ENCODE data around the gene RFTN2.

Gene RFTN2

GRCh38 chr2:197539734-197540133 is 135.7 kb downstream of the RFTN2 start:
- no peak for DNase-seq

DNA sequence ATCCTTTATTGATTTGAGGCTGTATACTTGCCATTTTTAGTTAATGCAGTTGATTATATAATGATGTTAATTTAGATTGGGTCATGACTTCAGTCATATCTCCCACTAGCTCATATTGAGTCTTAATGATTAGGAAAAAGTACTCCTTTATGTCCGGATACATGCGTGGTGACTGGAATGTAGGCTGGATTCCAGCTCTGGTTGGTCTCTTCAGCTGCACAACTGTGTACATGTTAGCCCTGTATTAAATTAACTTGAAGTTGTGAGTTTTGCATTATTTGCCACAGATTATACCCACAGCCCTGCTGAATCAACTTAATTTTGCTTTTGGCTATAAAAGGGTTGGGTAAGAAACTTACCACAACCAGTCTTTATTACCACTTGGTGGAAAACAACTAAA is 137.0 kb downstream of the RFTN2 start:
- no peak for DNase-seq
